ENCODE results near the gene KIAA1671. TPM values are rescaled to one million over a fixed set of nuclear protein-coding genes. Genes with fewer than 3 reads are reported as not detected.

Gene KIAA1671
- total and polyA plus RNA-seq, 2 donors (not counting 1 experiment from before 2014, with no cell fraction given) = 0.01 to 0.02 TPM

- POLR2A ChIA-PET = no interaction called here
- DNase-seq (no peak), ATAC-seq (ENCODE audit: low read depth) (no peak)
- H3K4me3 ChIP-seq (ENCODE audit: control extremely low read depth in 1 of 5, extremely low read depth in 1 of 5, insufficient read depth in 1 of 5, low read depth in 2 of 5, low read length in 4 of 5) = no peak overlapping the region
- H3K4me2 ChIP-seq (replicated peaks; ENCODE audit: low read depth, low read length, poor library complexity, severe bottlenecking) = no peak overlapping the region
- no peaks in the 10 kb centered on the region for H3K4me1 Mint-ChIP-seq
- H3K4me1 ChIP-seq (ENCODE audit: control insufficient read depth in 2 of 2, insufficient read depth in 2 of 2, low read length in 2 of 2) = no peaks in the 10 kb centered on the region
- H3K27ac ChIP-seq (ENCODE audit: low read length in 2 of 2) = no peak overlapping the region
- no peak overlapping the region for H3K9ac ChIP-seq (ENCODE audit: low read length)
- intact Hi-C loops (cut with micrococcal nuclease) = no loop called here
- CTCF ChIA-PET = no interaction called here
- peaks cover 0 to 3% (median 0%) of the 10 kb centered on the region in 4 experiments for H3K27me3 ChIP-seq (replicated peaks in 1 of 4; ENCODE audit: control extremely low read depth in 1 of 4, control insufficient read depth in 3 of 4, insufficient read depth in 4 of 4, low read length in 3 of 4)
- H3K27ac Mint-ChIP-seq = no peak overlapping the region
- WGBS (ENCODE audit: insufficient coverage) = 95% methylated on average over 5 of the region's 8 CpGs
- no peaks in the 10 kb centered on the region for H3K79me2 ChIP-seq (ENCODE audit: control insufficient read depth, insufficient read depth, low read length)
- H3K9me3 Mint-ChIP-seq (ENCODE audit: insufficient read depth) = no peaks in the 10 kb centered on the region
- no peaks in the 10 kb centered on the region for H4K20me1 ChIP-seq (ENCODE audit: control insufficient read depth, insufficient read depth, low read length, poor library complexity, severe bottlenecking)
- H2AFZ ChIP-seq (ENCODE audit: insufficient read depth, low read depth, low read length, poor library complexity, severe bottlenecking) = no peak overlapping the region
- TF ChIP-seq CTCF (IDR thresholded peaks at IDR 0.05) = no peak
- no peak for TF ChIP-seq EZH2 (IDR thresholded peaks at IDR 0.05; ENCODE audit: borderline replicate concordance, insufficient read depth, low read depth, low read length, poor library complexity, severe bottlenecking)
- no peaks in the 10 kb centered on the region for H3K36me3 ChIP-seq (replicated peaks in 1 of 2; ENCODE audit: control extremely low read depth in 1 of 2, control insufficient read depth in 1 of 2, extremely low read depth in 1 of 2, insufficient read depth in 2 of 2, low read length in 1 of 2)
- no peak overlapping the region for H3K4me3 Mint-ChIP-seq
- H3K9me3 ChIP-seq (ENCODE audit: control extremely low read depth in 1 of 3, control insufficient read depth in 2 of 3, insufficient read depth in 1 of 3, low read length in 2 of 3) = peaks cover 0 to 3% (median 0%) of the 10 kb centered on the region in 3 donors
- H3K27me3 Mint-ChIP-seq = peaks cover 6% of the 10 kb centered on the region
These were observed 9.6 kb downstream of the KIAA1671 start for GRCh38 chr22:24962094-24962493.

GRCh38 chr22:24962835-24963234 lies 10.3 kb downstream of the KIAA1671 start:
- Mint-ChIP-seq H3K27me3 (peaks cover 5% of the 10 kb centered on the region), H3K9me3 (ENCODE audit: insufficient read depth) (no peaks in the 10 kb centered on the region), H3K4me3 (no peak overlapping the region), H3K27ac (no peak overlapping the region), H3K4me1 (no peaks in the 10 kb centered on the region)
- Histone ChIP-seq H3K27me3 (replicated peaks in 1 of 4; ENCODE audit: control extremely low read depth in 1 of 4, control insufficient read depth in 3 of 4, insufficient read depth in 4 of 4, low read length in 3 of 4) (peaks cover 0 to 3% (median 0%) of the 10 kb centered on the region in 4 experiments), H2AFZ (ENCODE audit: insufficient read depth, low read depth, low read length, poor library complexity, severe bottlenecking) (no peak overlapping the region), H3K4me2 (replicated peaks; ENCODE audit: low read depth, low read length, poor library complexity, severe bottlenecking) (no peak overlapping the region), H3K4me3 (ENCODE audit: control extremely low read depth in 1 of 5, extremely low read depth in 1 of 5, insufficient read depth in 1 of 5, low read depth in 2 of 5, low read length in 4 of 5) (no peak overlapping the region), H3K36me3 (replicated peaks in 1 of 2; ENCODE audit: control extremely low read depth in 1 of 2, control insufficient read depth in 1 of 2, extremely low read depth in 1 of 2, insufficient read depth in 2 of 2, low read length in 1 of 2) (no peaks in the 10 kb centered on the region), H3K27ac (ENCODE audit: low read length in 2 of 2) (no peak overlapping the region), H4K20me1 (ENCODE audit: control insufficient read depth, insufficient read depth, low read length, poor library complexity, severe bottlenecking) (no peaks in the 10 kb centered on the region), H3K4me1 (ENCODE audit: control insufficient read depth in 2 of 2, insufficient read depth in 2 of 2, low read length in 2 of 2) (no peaks in the 10 kb centered on the region), H3K9me3 (ENCODE audit: control extremely low read depth in 1 of 3, control insufficient read depth in 2 of 3, insufficient read depth in 1 of 3, low read length in 2 of 3) (peaks cover 0 to 3% (median 0%) of the 10 kb centered on the region in 3 donors), H3K9ac (ENCODE audit: low read length) (no peak overlapping the region), H3K79me2 (ENCODE audit: control insufficient read depth, insufficient read depth, low read length) (no peaks in the 10 kb centered on the region)
- ChIA-PET CTCF (no interaction called here), POLR2A (no interaction called here)
- TF ChIP-seq CTCF (IDR thresholded peaks at IDR 0.05) (no peak), EZH2 (IDR thresholded peaks at IDR 0.05; ENCODE audit: borderline replicate concordance, insufficient read depth, low read depth, low read length, poor library complexity, severe bottlenecking) (no peak)
- intact Hi-C loops (cut with micrococcal nuclease) = no loop called here
- ATAC-seq (ENCODE audit: low read depth) = no peak
- WGBS (ENCODE audit: insufficient coverage) = 96% methylated on average over 10 of the region's 11 CpGs
- DNase-seq = no peak
